Sigmoid colon (tissue), 3 donors: ENCODE measurements around the gene PER2.

Experiments
- POLR2A ChIP-seq, 2 donors: fragments of 450-650 bp; IDR thresholded peaks; one replicate each; pipeline ENCODE4 v1.6.1; 2016; ENCODE audit warnings: antibody characterized with exemption in 2 of 2, mild to moderate bottlenecking in 2 of 2, moderate library complexity in 2 of 2
- TF ChIP-seq, protein P1 (sequence below), 4 experiments: fragments of 450-650 bp in 3 of 4; fragments of 200-600 bp in 1 of 4; IDR thresholded peaks; one replicate each; pipeline ENCODE4 v1.5.1; 2016 to 2019; ENCODE audit warnings: antibody characterized with exemption in 4 of 4, mild to moderate bottlenecking in 3 of 4, moderate library complexity in 2 of 4

DNA sequence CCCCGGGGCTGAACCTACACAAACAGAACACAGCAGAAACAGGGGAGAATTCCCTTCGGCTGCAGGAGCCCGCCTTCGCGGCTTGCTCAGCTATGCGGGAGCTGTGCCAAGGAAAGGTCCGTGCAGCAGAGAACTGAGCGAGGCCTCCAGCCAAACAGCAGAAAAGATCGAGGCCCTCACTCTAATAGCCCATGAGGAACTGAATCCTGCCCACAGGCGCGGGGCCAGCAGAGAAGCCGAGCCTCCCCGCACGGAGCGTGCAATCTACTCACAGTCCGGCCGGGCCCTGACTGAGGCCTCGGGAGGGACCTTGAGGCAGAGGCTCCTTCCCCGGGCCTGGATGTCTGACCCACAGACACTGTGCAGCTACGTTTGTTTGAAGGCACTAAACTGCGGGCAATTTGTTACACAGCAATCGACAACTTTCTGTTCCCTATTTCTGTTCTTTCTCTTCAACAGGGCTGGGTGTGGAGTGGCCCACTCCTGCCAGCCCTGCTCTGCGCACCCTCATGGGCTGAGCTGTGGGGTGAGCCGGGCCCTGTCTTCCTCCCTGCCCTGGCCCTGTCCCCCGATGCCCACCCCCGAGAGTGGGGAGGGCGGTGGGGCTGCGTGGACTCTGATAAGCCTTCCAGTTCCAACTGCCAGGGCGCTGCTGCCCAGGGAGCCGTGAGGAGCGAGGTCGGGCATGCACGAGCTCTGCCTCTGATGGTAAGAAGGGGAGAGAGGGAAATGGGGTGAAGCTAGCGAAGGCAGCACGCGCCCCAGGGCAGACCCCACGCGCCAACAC is 62.3 kb downstream of the PER2 start:
- TF ChIP-seq, protein P1, sequence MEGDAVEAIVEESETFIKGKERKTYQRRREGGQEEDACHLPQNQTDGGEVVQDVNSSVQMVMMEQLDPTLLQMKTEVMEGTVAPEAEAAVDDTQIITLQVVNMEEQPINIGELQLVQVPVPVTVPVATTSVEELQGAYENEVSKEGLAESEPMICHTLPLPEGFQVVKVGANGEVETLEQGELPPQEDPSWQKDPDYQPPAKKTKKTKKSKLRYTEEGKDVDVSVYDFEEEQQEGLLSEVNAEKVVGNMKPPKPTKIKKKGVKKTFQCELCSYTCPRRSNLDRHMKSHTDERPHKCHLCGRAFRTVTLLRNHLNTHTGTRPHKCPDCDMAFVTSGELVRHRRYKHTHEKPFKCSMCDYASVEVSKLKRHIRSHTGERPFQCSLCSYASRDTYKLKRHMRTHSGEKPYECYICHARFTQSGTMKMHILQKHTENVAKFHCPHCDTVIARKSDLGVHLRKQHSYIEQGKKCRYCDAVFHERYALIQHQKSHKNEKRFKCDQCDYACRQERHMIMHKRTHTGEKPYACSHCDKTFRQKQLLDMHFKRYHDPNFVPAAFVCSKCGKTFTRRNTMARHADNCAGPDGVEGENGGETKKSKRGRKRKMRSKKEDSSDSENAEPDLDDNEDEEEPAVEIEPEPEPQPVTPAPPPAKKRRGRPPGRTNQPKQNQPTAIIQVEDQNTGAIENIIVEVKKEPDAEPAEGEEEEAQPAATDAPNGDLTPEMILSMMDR (IDR thresholded peaks at IDR 0.05), result no peak
- no peak for TF ChIP-seq POLR2A (IDR thresholded peaks at IDR 0.05)
